ENCODE results near the gene ANKRD55.

Gene ANKRD55

DNA sequence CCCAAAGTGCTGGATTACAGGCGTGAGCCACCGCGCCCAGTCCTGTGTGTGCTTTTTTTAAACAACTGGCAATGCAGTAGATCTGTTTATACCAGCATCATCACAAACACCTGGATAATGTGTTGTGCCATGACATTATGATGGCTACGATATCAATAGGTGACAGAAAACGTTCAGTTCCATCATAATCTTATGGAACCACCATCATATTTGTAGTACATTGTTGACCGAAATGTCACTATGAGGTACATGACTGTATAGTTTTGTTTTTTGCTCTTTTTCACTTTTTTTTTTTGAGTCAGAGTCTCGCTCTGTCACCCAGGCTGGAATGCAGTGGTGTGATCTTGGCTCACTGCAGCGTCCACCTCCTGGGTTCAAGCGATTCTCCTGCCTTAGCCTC, 24.4 kb downstream of the ANKRD55 start:
- ChIA-PET CTCF (no interaction called here), POLR2A (no interaction called here)
- H3K36me3 ChIP-seq (ENCODE audit: control insufficient read depth in 2 of 2, insufficient read depth in 1 of 2, low read length in 2 of 2) = no peaks in the 10 kb centered on the region

GRCh38 chr5:56207537-56207936, 25.6 kb downstream of the ANKRD55 start:
- H3K4me1 ChIP-seq (ENCODE audit: control insufficient read depth, insufficient read depth, low read length) = no peaks in the 10 kb centered on the region
- H3K9me3 ChIP-seq (ENCODE audit: control insufficient read depth, insufficient read depth, low read depth, low read length) = no peaks in the 10 kb centered on the region
- CTCF ChIA-PET = interaction anchor here (1.0 kb wide), 1 partner anchor 272 kb away, joined by 3 read pairs; no protein-coding TSS in a partner anchor
- H3K27ac ChIP-seq (ENCODE audit: extremely low read depth, low read depth, low read length) = no peak overlapping the region
- no peak overlapping the region for H3K4me3 ChIP-seq (ENCODE audit: low read depth, low read length)
- TF ChIP-seq ZNF514 (tag by site-specific recombination; IDR thresholded peaks at IDR 0.05) = no peak
- TF ChIP-seq ZNF354C (tag by site-specific recombination; IDR thresholded peaks at IDR 0.05; ENCODE audit: borderline replicate concordance, low read depth) = no peak
- TF ChIP-seq ZNF785 (tag by site-specific recombination; IDR thresholded peaks at IDR 0.05) = no peak
- TF ChIP-seq ZNF202 (tag by site-specific recombination; IDR thresholded peaks at IDR 0.05; ENCODE audit: borderline replicate concordance) = no peak
- TF ChIP-seq HOXD13 (CRISPR knock-in tag; IDR thresholded peaks at IDR 0.05; ENCODE audit: borderline replicate concordance) = no peak
- no peak for TF ChIP-seq ZNF302 (tag by site-specific recombination; IDR thresholded peaks at IDR 0.05; ENCODE audit: low read depth)
- TF ChIP-seq ZNF513 (tag by site-specific recombination; IDR thresholded peaks at IDR 0.05) = no peak
- TF ChIP-seq ZNF548 (tag by site-specific recombination; IDR thresholded peaks at IDR 0.05) = no peak
- TF ChIP-seq ZNF169 (tag by site-specific recombination; IDR thresholded peaks at IDR 0.05) = no peak
- TF ChIP-seq ZNF2 (tag by site-specific recombination; IDR thresholded peaks at IDR 0.05) = no peak
- no peak for TF ChIP-seq ZNF239 (tag by site-specific recombination; IDR thresholded peaks at IDR 0.05)
- no peak for TF ChIP-seq KLF7 (tag by site-specific recombination; IDR thresholded peaks at IDR 0.05; ENCODE audit: borderline replicate concordance)
- TF ChIP-seq ZNF37A (tag by site-specific recombination; IDR thresholded peaks at IDR 0.05) = no peak
- TF ChIP-seq ZNF544 (tag by site-specific recombination; IDR thresholded peaks at IDR 0.05) = no peak
- TF ChIP-seq ZNF521 (tag by site-specific recombination; IDR thresholded peaks at IDR 0.05) = no peak
- no peak for TF ChIP-seq ZNF324 (tag by site-specific recombination; IDR thresholded peaks at IDR 0.05)
- no peak for TF ChIP-seq OVOL3 (tag by site-specific recombination; IDR thresholded peaks at IDR 0.05)
- no peak for TF ChIP-seq REPIN1 (tag by site-specific recombination; IDR thresholded peaks at IDR 0.05; ENCODE audit: low read depth)
- no peak for TF ChIP-seq ZNF133 (tag by site-specific recombination; IDR thresholded peaks at IDR 0.05)
- TF ChIP-seq ZNF626 (tag by site-specific recombination; IDR thresholded peaks at IDR 0.05) = no peak
- H3K36me3 ChIP-seq (ENCODE audit: control insufficient read depth in 2 of 2, insufficient read depth in 1 of 2, low read length in 2 of 2) = no peaks in the 10 kb centered on the region
- POLR2A ChIA-PET = no interaction called here

More for the DNA sequence above, 24.4 kb downstream of the ANKRD55 start:
- H3K27ac ChIP-seq (ENCODE audit: extremely low read depth, low read depth, low read length) = no peak overlapping the region
- no peaks in the 10 kb centered on the region for H3K4me1 ChIP-seq (ENCODE audit: control insufficient read depth, insufficient read depth, low read length)
- H3K4me3 ChIP-seq (ENCODE audit: low read depth, low read length) = no peak overlapping the region
- no peaks in the 10 kb centered on the region for H3K9me3 ChIP-seq (ENCODE audit: control insufficient read depth, insufficient read depth, low read depth, low read length)
- TF ChIP-seq REPIN1 (tag by site-specific recombination; IDR thresholded peaks at IDR 0.05; ENCODE audit: low read depth) = no peak
- TF ChIP-seq ZNF133 (tag by site-specific recombination; IDR thresholded peaks at IDR 0.05) = no peak
- no peak for TF ChIP-seq ZFHX2 (tag by site-specific recombination; conservative IDR thresholded peaks at IDR 0.05)
- TF ChIP-seq ZNF560 (tag by site-specific recombination; IDR thresholded peaks at IDR 0.05; ENCODE audit: borderline replicate concordance) = no peak
- TF ChIP-seq ZNF211 (tag by site-specific recombination; IDR thresholded peaks at IDR 0.05; ENCODE audit: low read depth) = no peak
- TF ChIP-seq ZNF248 (tag by site-specific recombination; IDR thresholded peaks at IDR 0.05) = no peak
- TF ChIP-seq ZNF473 (tag by site-specific recombination; IDR thresholded peaks at IDR 0.05) = no peak
- no peak for TF ChIP-seq PBX3 (CRISPR knock-in tag; IDR thresholded peaks at IDR 0.05)
- TF ChIP-seq ZNF146 (tag by site-specific recombination; IDR thresholded peaks at IDR 0.05) = no peak
- TF ChIP-seq, protein P1, sequence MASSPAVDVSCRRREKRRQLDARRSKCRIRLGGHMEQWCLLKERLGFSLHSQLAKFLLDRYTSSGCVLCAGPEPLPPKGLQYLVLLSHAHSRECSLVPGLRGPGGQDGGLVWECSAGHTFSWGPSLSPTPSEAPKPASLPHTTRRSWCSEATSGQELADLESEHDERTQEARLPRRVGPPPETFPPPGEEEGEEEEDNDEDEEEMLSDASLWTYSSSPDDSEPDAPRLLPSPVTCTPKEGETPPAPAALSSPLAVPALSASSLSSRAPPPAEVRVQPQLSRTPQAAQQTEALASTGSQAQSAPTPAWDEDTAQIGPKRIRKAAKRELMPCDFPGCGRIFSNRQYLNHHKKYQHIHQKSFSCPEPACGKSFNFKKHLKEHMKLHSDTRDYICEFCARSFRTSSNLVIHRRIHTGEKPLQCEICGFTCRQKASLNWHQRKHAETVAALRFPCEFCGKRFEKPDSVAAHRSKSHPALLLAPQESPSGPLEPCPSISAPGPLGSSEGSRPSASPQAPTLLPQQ (tag by site-specific recombination; IDR thresholded peaks at IDR 0.05) = no peak
- no peak for TF ChIP-seq ZNF114 (tag by site-specific recombination; IDR thresholded peaks at IDR 0.05)
- TF ChIP-seq ZNF555 (tag by site-specific recombination; conservative IDR thresholded peaks at IDR 0.05) = no peak
- no peak for TF ChIP-seq BCL11B (tag by site-specific recombination; IDR thresholded peaks at IDR 0.05; ENCODE audit: low read depth)
- TF ChIP-seq INSM2 (tag by site-specific recombination; IDR thresholded peaks at IDR 0.05) = no peak
- no peak for TF ChIP-seq ZNF549 (tag by site-specific recombination; IDR thresholded peaks at IDR 0.05)

Measured in HEK293 (cell line).